GM12878 (cell line): Measurements from ENCODE around the gene KDM4C. TPM values are rescaled to one million over a fixed set of nuclear protein-coding genes. Genes with fewer than 3 reads are reported as not detected.

ENCODE experiments used
- ATAC-seq: fragments of 200-7000 bp; cut with Tn5 transposase; 3 replicates; pipeline ENCODE4 v1.9.1; 2020; ENCODE audit warnings: mild to moderate bottlenecking, moderate library complexity
- BruUV-seq: library from RNA; stranded (reverse); fragments of 400-500 nt; replicated peaks from 2 replicates; lab custom pipeline; 2021; lab: Mats Ljungman, UMichigan
- CTCF ChIA-PET: fragments of 300-600 bp; sonication (Branson Sonifier 250); formaldehyde crosslinking; extraction: SDS; loops from one replicate; lab custom pipeline; 2021; ENCODE audit warnings: inconsistent platforms; lab: Yijun Ruan, JAX
- POLR2A ChIA-PET: fragments of 350-600 bp; formaldehyde crosslinking; extraction: SDS; loops from one replicate; lab custom pipeline; 2021; ENCODE audit warnings: inconsistent platforms; lab: Charles Lee
- RAD21 ChIA-PET: fragments of 300-600 bp; sonication (Branson Sonifier 250); formaldehyde crosslinking; loops from one replicate; lab custom pipeline; 2023; ENCODE audit warnings: antibody characterized with exemption; ENCODE audit not compliant: unreplicated experiment; lab: Charles Lee
- SMC1A ChIA-PET: fragments of 300-600 bp; sonication (Branson Sonifier 250); formaldehyde crosslinking; loops from one replicate; lab custom pipeline; 2023; ENCODE audit not compliant: unreplicated experiment, uncharacterized antibody; lab: Charles Lee
- DNase-seq: peaks from one replicate; pipeline ENCODE4 v3.0.0-alpha.2; 2011; ENCODE audit warnings: low read depth, low spot score
- FAIRE-seq: peaks from 3 replicates; lab custom pipeline; 2011; peaks lifted over from hg19 to GRCh38; lab: Jason Lieb, UNC
- H2AFZ ChIP-seq: 2 replicates; pipeline ENCODE4 v1.6.0; 2011; ENCODE audit warnings: low read depth, low read length, control low read depth; ENCODE audit not compliant: control insufficient read depth
- H3K27ac ChIP-seq: 2 replicates; pipeline ENCODE4 v1.5.1; 2011; ENCODE audit warnings: control low read depth; ENCODE audit not compliant: control insufficient read depth, insufficient read depth
- H3K27me3 ChIP-seq, 2 experiments: replicated peaks in 1 of 2; 2 replicates each; pipeline versions ENCODE4 v1.6.0 to v1.6.1; 2011; ENCODE audit warnings: low read length in 1 of 2; ENCODE audit not compliant: control insufficient read depth in 2 of 2, insufficient read depth in 2 of 2
- H3K36me3 ChIP-seq, 2 experiments: 2 replicates each; pipeline ENCODE4 v1.5.1; 2011; ENCODE audit warnings: low read length in 1 of 2; ENCODE audit not compliant: control insufficient read depth in 2 of 2, insufficient read depth in 2 of 2
- H3K4me1 ChIP-seq: 2 replicates; pipeline ENCODE4 v1.6.1; 2011; ENCODE audit warnings: mild to moderate bottlenecking, low read length, moderate library complexity, mixed read lengths; ENCODE audit not compliant: control insufficient read depth, insufficient read depth
- H3K4me2 ChIP-seq: 2 replicates; pipeline ENCODE4 v1.6.0; 2011; ENCODE audit warnings: control low read depth; ENCODE audit not compliant: control insufficient read depth, insufficient read depth
- H3K4me3 ChIP-seq: fragments of 200-600 bp; sonication (generic); 2 replicates; pipeline ENCODE4 v1.5.1; 2016
- H3K79me2 ChIP-seq: 2 replicates; pipeline ENCODE4 v1.6.0; 2011; ENCODE audit warnings: low read length; ENCODE audit not compliant: control insufficient read depth, insufficient read depth
- H3K9ac ChIP-seq: 2 replicates; pipeline ENCODE4 v1.8.0; 2011; ENCODE audit warnings: low read length, control low read depth, mixed read lengths; ENCODE audit not compliant: control insufficient read depth, insufficient read depth
- H3K9me3 ChIP-seq: replicated peaks from 3 replicates; pipeline ENCODE4 v1.5.1; 2011; ENCODE audit warnings: mild to moderate bottlenecking, low read length; ENCODE audit not compliant: control insufficient read depth, insufficient read depth
- H4K20me1 ChIP-seq: 2 replicates; pipeline ENCODE4 v1.6.0; 2011; ENCODE audit not compliant: control insufficient read depth, insufficient read depth
- ATF2 ChIP-seq: IDR thresholded peaks from 2 replicates; pipeline ENCODE4 v1.6.1; 2012; ENCODE audit warnings: low read length, inconsistent platforms
- BACH1 ChIP-seq: fragments of 450-650 bp; IDR thresholded peaks from 2 replicates; pipeline ENCODE4 v1.6.1; 2017; ENCODE audit warnings: mild to moderate bottlenecking, borderline replicate concordance
- BCL11A ChIP-seq: IDR thresholded peaks from 2 replicates; pipeline ENCODE4 v1.6.1; 2011; ENCODE audit warnings: low read depth, low read length
- CTCF ChIP-seq, 3 experiments: IDR thresholded peaks in 2 of 3; conservative IDR thresholded peaks in 1 of 3; 2 replicates each; pipeline ENCODE4 v1.5.1; 2011; ENCODE audit warnings: low read depth in 3 of 3, low read length in 3 of 3, mild to moderate bottlenecking in 3 of 3, control low read depth in 2 of 3, moderate library complexity in 2 of 3, inconsistent platforms in 1 of 3, mixed read lengths in 1 of 3; ENCODE audit not compliant: control insufficient read depth in 2 of 3, insufficient read depth in 1 of 3; ENCODE audit errors: extremely low read depth in 1 of 3
- IKZF1 ChIP-seq: fragments of 450-650 bp; conservative IDR thresholded peaks from 2 replicates; pipeline ENCODE4 v1.6.1; 2017; ENCODE audit warnings: antibody characterized with exemption, mild to moderate bottlenecking
- IRF5 ChIP-seq: fragments of 450-650 bp; IDR thresholded peaks from 2 replicates; pipeline ENCODE4 v1.6.1; 2017; ENCODE audit warnings: borderline replicate concordance
- NKRF ChIP-seq: fragments of 450-650 bp; conservative IDR thresholded peaks from 2 replicates; pipeline ENCODE4 v1.6.1; 2017; ENCODE audit warnings: mild to moderate bottlenecking, moderate library complexity
- SRF ChIP-seq, 2 experiments: IDR thresholded peaks; 2 replicates each; pipeline ENCODE4 v1.6.1; 2011; ENCODE audit warnings: low read depth in 2 of 2, low read length in 2 of 2, mild to moderate bottlenecking in 1 of 2, moderate library complexity in 1 of 2
- WRNIP1 ChIP-seq: IDR thresholded peaks from 2 replicates; pipeline ENCODE4 v1.6.1; 2011; ENCODE audit warnings: low read depth, low read length, improper control_type of control experiment, borderline replicate concordance
- YBX1 ChIP-seq: fragments of 450-650 bp; IDR thresholded peaks from 2 replicates; pipeline ENCODE4 v1.6.1; 2016; ENCODE audit warnings: antibody characterized with exemption
- YY1 ChIP-seq: IDR thresholded peaks from 2 replicates; pipeline ENCODE4 v1.6.1; 2011; ENCODE audit warnings: low read depth, mild to moderate bottlenecking, low read length
- ZNF592 ChIP-seq: fragments of 450-650 bp; IDR thresholded peaks from 2 replicates; pipeline ENCODE4 v1.6.1; 2017; ENCODE audit warnings: mild to moderate bottlenecking, moderate library complexity
- WGBS: methylation state at CpG from one replicate; pipeline ENCODE4 v1.1.6; 2016; ENCODE audit warnings: low lambda C conversion rate; ENCODE audit not compliant: insufficient replicate concordance, insufficient coverage; ENCODE audit errors: missing lambda C conversion rate; 5-methylcytosine and 5-hydroxymethylcytosine counted together
- in situ Hi-C: fragments of 300-500 bp; cut with MboI; formaldehyde crosslinking; loops from 9 replicates; pipeline ENCODE4 v1.14.3; 2018; ENCODE audit warnings: mixed read lengths
- intact Hi-C: fragments of 100-400 bp; cut with micrococcal nuclease; formaldehyde crosslinking; loops from one replicate; pipeline ENCODE4 v1.14.2; 2022; ENCODE audit not compliant: unreplicated experiment
- polyA plus RNA-seq, 11 experiments: library from polyadenylated mRNA; depleted of rRNA in 4 of 11; unstranded in 6 of 11; stranded (reverse) in 5 of 11; fragments of >200 nt; fragmentation: Nextera tagmentation in 4 of 11; fragmentation: Illumina TruSeq in 1 of 11; extraction: Ambion mirVana in 4 of 11; extraction: Trizol in 1 of 11; gene quantifications; 1 replicate in 1 of 11; 2 replicates in 10 of 11; pipeline versions ENCODE4 v1.2.1 to v1.2.3, GENCODE V29; 2011 to 2016; ENCODE audit warnings: inconsistent platforms in 2 of 11, missing spikeins in 2 of 11, low read depth in 1 of 11
- total RNA-seq, 4 experiments: library from RNA; depleted of rRNA in 3 of 4; stranded (reverse); fragments of >200 nt in 3 of 4; fragmentation: Illumina TruSeq in 1 of 4; extraction: Trizol in 1 of 4; gene quantifications; 2 replicates each; pipeline versions ENCODE4 v1.2.1 to v1.2.3, GENCODE V29; 2013 to 2021

The KDM4C gene
- total and polyA plus RNA-seq, 10 of the 15 experiments (the other 5 are each of a cell fraction or from before 2014, with no cell fraction given) = 6.8 to 41.2 (median 20.1) TPM

- Histone ChIP-seq H3K36me3 (peaks cover 4 to 11% of the 10 kb centered on the region in 2 experiments; a peak in 3 of 4 replicates), H3K4me3 (no peak overlapping the region), H4K20me1 (no peaks in the 10 kb centered on the region), H3K79me2 (no peaks in the 10 kb centered on the region), H2AFZ (no peak overlapping the region), H3K4me2 (no peak overlapping the region), H3K4me1 (no peaks in the 10 kb centered on the region), H3K9ac (no peak overlapping the region), H3K27me3 (no peaks in the 10 kb centered on the region), H3K27ac (no peak overlapping the region), H3K9me3 (no peaks in the 10 kb centered on the region; the same call in 2 of the 3 replicates)
- intact Hi-C loops = loop anchor here (5.0 kb wide), 1 partner anchor 47 kb away; no protein-coding TSS in a partner anchor
- no peak for TF ChIP-seq SRF (IDR thresholded peaks at IDR 0.05; ENCODE audit: low read depth in 2 of 2, low read length in 2 of 2)
- no peak for TF ChIP-seq ZNF592
- no peak for TF ChIP-seq IKZF1
- no peak for TF ChIP-seq YBX1
- no peak for TF ChIP-seq WRNIP1
- TF ChIP-seq CTCF (IDR thresholded peaks at IDR 0.05 in 2 of 3, conservative IDR thresholded peaks at IDR 0.05 in 1 of 3; ENCODE audit: control insufficient read depth in 2 of 3, extremely low read depth in 1 of 3, insufficient read depth in 1 of 3, low read depth in 3 of 3, low read length in 3 of 3) = no peak
- no peak for TF ChIP-seq BCL11A
- TF ChIP-seq YY1 = no peak
- no peak for TF ChIP-seq BACH1
- no peak for TF ChIP-seq ATF2
- no peak for TF ChIP-seq NKRF
- no peak for TF ChIP-seq IRF5
- ChIA-PET SMC1A (interaction anchor here (1.1 to 1.5 kb wide), 2 partner anchors 9 to 53 kb away, joined by 3 to 4 read pairs; no protein-coding TSS in a partner anchor), RAD21 (no interaction called here), POLR2A (no interaction called here), CTCF (interaction anchor here (0.7 kb wide), 1 partner anchor 15 kb away, joined by 3 read pairs; no protein-coding TSS in a partner anchor)
- FAIRE-seq = no peak
- 78% methylated on average over 2 of the region's 2 CpGs for WGBS
- DNase-seq = no peak
- no peak for ATAC-seq
- in situ Hi-C loops = no loop called here
- no TSS peak for BruUV-seq
These were observed 346.9 kb downstream of the KDM4C start for GRCh38 chr9:7104625-7105024.
